ENCODE data around the gene KCNJ15. TPM values are rescaled to one million over a fixed set of nuclear protein-coding genes. Genes with fewer than 3 reads are reported as not detected.
"Not testable (repeated sequence)": the region's sequence is repeated elsewhere in the genome, so short reads cannot be mapped to it uniquely, and the experiment has no call there.

KCNJ15 gene
- total RNA-seq, 4 donors from 2014 or later, result 0.14 to 0.16 TPM; not detected in 2

DNA sequence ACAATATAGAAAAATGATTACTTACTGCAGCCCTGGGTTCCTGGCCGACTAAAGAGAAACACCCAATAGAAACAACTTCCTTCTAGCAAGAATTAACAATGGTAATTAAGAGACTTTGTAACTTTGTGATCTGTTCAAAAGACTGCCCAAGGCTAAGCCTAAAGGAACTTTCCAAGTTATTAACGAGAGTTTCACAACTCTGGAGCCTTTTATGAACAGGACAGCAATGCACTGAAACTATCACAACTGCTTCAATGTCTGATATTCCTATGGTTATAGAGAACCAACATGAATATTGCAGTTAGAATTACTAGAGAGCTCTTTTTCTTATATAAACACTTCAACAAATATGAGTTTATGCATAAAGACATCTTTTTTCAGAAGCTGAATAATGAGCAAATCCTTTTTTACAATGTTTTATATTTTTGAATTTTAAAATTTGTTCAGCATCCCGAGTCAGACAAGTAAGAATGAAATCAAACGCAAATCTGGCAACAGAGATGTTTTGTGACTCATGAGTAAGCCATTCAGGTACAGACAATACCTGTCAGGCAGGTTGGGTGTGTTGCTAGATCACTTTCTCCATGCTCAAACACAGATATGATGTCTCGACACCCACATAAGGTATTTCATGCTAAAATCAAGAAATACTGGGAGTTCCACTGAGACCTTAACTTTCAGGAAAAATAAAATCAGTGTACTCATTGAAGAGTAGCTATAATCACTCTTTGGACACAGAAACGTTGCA lies 22.2 kb upstream of the KCNJ15 start:
- Histone ChIP-seq H3K27me3 (no peaks in the 10 kb centered on the region), H3K27ac (no peak overlapping the region), H3K36me3 (no peaks in the 10 kb centered on the region), H3K4me3 (no peak overlapping the region), H3K4me1 (peaks cover 0 to 3% (median 0%) of the 10 kb centered on the region in 4 donors), H3K9me3 (peaks cover 8 to 15% of the 10 kb centered on the region in 2 donors)
- intact Hi-C loops (cut with DNase I; ENCODE audit: low total_unique reads) (no loop called here), in situ Hi-C loops (cut with MboI; ENCODE audit: low pct_ligation_motif_present in 1 of 4, low pct_unique_long_range_greater_than_20kb in 1 of 4, low sequenced_read_pairs in 3 of 4) (no loop called here)
- peak in 1 of 3 donors; percentile 27 for TF ChIP-seq POLR2AphosphoS5 (IDR thresholded peaks at IDR 0.05)
- TF ChIP-seq POLR2A (IDR thresholded peaks at IDR 0.05), result no peak
- peak; percentile 47 for DNase-seq
- WGBS, 2 donors (ENCODE audit: low coverage in 1 of 2), result 42 to 43% methylated on average over 6 of the region's 6 CpGs

DNA sequence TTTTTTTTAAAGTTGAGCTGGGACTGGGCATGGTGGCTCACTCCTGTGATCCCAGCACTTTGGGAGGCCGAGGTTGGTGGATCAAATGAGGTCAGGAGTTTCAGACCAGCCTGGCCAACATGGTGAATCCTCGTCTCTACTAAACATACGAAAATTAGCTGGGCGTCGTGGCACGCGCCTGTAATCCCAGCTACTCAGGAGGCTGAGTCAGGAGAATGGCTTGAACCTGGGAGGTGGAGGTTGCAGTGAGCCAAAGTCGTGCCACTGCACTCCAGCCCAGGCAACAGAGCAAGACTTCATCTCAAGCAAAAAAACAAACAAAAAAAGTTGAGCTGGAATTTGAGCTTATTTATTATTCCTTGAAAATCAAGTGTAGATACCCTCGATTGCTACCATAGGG lies 21.5 kb upstream of the KCNJ15 start:
- H3K27ac ChIP-seq; intact Hi-C loops (cut with DNase I; ENCODE audit: low total_unique reads); in situ Hi-C loops (cut with MboI; ENCODE audit: low pct_ligation_motif_present in 1 of 4, low pct_unique_long_range_greater_than_20kb in 1 of 4, low sequenced_read_pairs in 3 of 4); H3K4me3 ChIP-seq; H3K9me3 ChIP-seq; H3K4me1 ChIP-seq; H3K27me3 ChIP-seq; H3K36me3 ChIP-seq; DNase-seq: not testable (repeated sequence)
- WGBS, 2 donors (ENCODE audit: low coverage in 1 of 2), result 86 to 89% methylated on average over 9 of the region's 9 CpGs

DNA sequence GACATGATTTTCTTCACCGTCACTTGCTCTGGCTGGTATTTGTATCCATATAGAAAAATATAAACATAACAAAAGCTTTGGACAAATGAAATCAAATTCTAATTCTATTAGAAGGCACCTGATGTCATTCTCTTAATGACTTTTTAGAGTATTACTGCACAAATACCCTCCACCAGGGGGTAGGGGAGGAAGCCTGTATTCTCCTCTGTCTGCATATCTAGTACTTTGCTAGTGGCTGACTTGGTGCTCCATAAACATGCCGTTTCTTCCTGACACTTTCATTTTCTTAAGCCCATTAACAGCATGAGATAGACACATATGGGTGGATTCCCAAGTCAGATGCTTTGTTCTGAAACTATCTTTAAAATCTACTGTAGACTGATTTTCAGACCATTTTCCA lies 20.6 kb upstream of the KCNJ15 start:
- Histone ChIP-seq H3K27ac (no peak overlapping the region), H3K4me3 (no peak overlapping the region), H3K27me3 (no peaks in the 10 kb centered on the region), H3K9me3 (no peaks in the 10 kb centered on the region), H3K36me3 (no peaks in the 10 kb centered on the region), H3K4me1 (peaks cover 0 to 3% (median 0%) of the 10 kb centered on the region in 4 donors)
- intact Hi-C loops (cut with DNase I; ENCODE audit: low total_unique reads), result no loop called here
- DNase-seq, result no peak
- 63 to 75% methylated on average over 2 of the region's 2 CpGs for WGBS, 2 donors (ENCODE audit: low coverage in 1 of 2)
- TF ChIP-seq POLR2AphosphoS5 (IDR thresholded peaks at IDR 0.05), result no peak
- TF ChIP-seq, protein P1, sequence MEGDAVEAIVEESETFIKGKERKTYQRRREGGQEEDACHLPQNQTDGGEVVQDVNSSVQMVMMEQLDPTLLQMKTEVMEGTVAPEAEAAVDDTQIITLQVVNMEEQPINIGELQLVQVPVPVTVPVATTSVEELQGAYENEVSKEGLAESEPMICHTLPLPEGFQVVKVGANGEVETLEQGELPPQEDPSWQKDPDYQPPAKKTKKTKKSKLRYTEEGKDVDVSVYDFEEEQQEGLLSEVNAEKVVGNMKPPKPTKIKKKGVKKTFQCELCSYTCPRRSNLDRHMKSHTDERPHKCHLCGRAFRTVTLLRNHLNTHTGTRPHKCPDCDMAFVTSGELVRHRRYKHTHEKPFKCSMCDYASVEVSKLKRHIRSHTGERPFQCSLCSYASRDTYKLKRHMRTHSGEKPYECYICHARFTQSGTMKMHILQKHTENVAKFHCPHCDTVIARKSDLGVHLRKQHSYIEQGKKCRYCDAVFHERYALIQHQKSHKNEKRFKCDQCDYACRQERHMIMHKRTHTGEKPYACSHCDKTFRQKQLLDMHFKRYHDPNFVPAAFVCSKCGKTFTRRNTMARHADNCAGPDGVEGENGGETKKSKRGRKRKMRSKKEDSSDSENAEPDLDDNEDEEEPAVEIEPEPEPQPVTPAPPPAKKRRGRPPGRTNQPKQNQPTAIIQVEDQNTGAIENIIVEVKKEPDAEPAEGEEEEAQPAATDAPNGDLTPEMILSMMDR (IDR thresholded peaks at IDR 0.05), result no peak
- no peak for TF ChIP-seq EP300 (IDR thresholded peaks at IDR 0.05; ENCODE audit: low read depth)
- no peak for TF ChIP-seq POLR2A (IDR thresholded peaks at IDR 0.05)
- in situ Hi-C loops (cut with MboI; ENCODE audit: low pct_ligation_motif_present in 1 of 4, low pct_unique_long_range_greater_than_20kb in 1 of 4, low sequenced_read_pairs in 3 of 4), result no loop called here

DNA sequence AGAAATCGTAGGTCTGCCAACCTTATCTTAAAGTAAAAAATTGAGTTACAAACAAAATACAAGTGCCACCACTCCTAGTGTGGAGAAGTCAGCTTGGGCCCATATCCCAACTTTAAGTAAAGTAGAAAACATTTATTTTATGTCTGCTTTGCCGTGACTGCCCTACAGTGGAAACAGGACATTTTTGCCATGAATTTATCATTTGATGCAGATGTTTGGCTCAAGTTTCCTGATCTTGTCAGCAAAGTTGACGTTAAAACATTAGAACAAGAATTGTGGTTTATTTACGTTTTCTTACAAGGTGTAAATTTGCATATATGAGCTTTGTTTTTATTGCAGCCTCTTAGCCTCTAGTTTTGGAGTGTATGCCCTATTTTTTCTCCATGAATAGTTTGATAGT lies 17.1 kb upstream of the KCNJ15 start:
- no peak overlapping the region for H3K27ac ChIP-seq
- in situ Hi-C loops (cut with MboI; ENCODE audit: low pct_ligation_motif_present in 1 of 4, low pct_unique_long_range_greater_than_20kb in 1 of 4, low sequenced_read_pairs in 3 of 4), result no loop called here
- DNase-seq, result no peak
- H3K36me3 ChIP-seq, result no peaks in the 10 kb centered on the region
- 71 to 77% methylated on average over 4 of the region's 4 CpGs for WGBS, 2 donors (ENCODE audit: low coverage in 1 of 2)
- TF ChIP-seq, protein P1 (IDR thresholded peaks at IDR 0.05), result no peak
- no peak for TF ChIP-seq EP300 (IDR thresholded peaks at IDR 0.05; ENCODE audit: low read depth)
- TF ChIP-seq POLR2A (IDR thresholded peaks at IDR 0.05), result no peak
- no peak for TF ChIP-seq POLR2AphosphoS5 (IDR thresholded peaks at IDR 0.05)
- no peak overlapping the region for H3K4me3 ChIP-seq
- H3K27me3 ChIP-seq, result no peaks in the 10 kb centered on the region
- H3K9me3 ChIP-seq, result no peaks in the 10 kb centered on the region
- no peaks in the 10 kb centered on the region for H3K4me1 ChIP-seq
- intact Hi-C loops (cut with DNase I; ENCODE audit: low total_unique reads), result no loop called here

DNA sequence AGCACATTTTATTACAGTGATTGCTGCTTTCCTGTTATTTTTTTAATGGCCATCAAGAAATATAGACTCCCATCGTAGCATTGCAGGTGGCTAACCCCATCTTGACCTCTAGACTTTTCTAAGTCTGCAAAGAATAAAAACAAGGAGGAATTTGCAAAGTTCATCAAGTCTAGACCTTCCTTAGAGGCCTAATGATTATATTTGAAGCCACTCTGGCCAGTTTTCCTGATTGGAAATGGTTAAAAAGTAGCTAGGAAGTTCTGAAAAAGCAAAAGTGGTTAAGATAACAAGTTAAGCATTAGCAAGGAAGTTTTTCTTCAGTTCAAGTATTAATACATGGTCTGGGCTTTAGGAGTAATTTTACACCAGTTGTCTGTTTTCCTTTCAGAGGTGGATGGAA lies 16.7 kb upstream of the KCNJ15 start:
- in situ Hi-C loops (cut with MboI; ENCODE audit: low pct_ligation_motif_present in 1 of 4, low pct_unique_long_range_greater_than_20kb in 1 of 4, low sequenced_read_pairs in 3 of 4), result no loop called here
- WGBS, 2 donors (ENCODE audit: low coverage in 1 of 2), result 22 to 46% methylated on average over 1 of the region's 1 CpG
- H3K27ac ChIP-seq, result no peak overlapping the region

More for the DNA sequence above, 16.7 kb upstream of the KCNJ15 start:
- TF ChIP-seq, protein P1 (IDR thresholded peaks at IDR 0.05), result no peak
- no peak for TF ChIP-seq POLR2A (IDR thresholded peaks at IDR 0.05)
- no peak for TF ChIP-seq EP300 (IDR thresholded peaks at IDR 0.05; ENCODE audit: low read depth)
- no peak for TF ChIP-seq POLR2AphosphoS5 (IDR thresholded peaks at IDR 0.05)
- H3K4me1 ChIP-seq, result no peaks in the 10 kb centered on the region
- H3K36me3 ChIP-seq, result no peaks in the 10 kb centered on the region
- H3K27me3 ChIP-seq, result no peaks in the 10 kb centered on the region
- H3K9me3 ChIP-seq, result no peaks in the 10 kb centered on the region
- intact Hi-C loops (cut with DNase I; ENCODE audit: low total_unique reads), result no loop called here
- H3K4me3 ChIP-seq, result no peak overlapping the region
- DNase-seq, result no peak

Measured in transverse colon (tissue), 4 donors.